Sigmoid colon (tissue), 4 donors: ENCODE data around the gene LHFPL2.

Experiments used
- CTCF ChIP-seq, 4 experiments: fragments of 450-650 bp in 3 of 4; fragments of 200-600 bp in 1 of 4; IDR thresholded peaks; one replicate each; pipeline ENCODE4 v1.5.1; 2016 to 2019; ENCODE audit warnings: antibody characterized with exemption in 4 of 4, mild to moderate bottlenecking in 3 of 4, moderate library complexity in 2 of 4
- EP300 ChIP-seq, 4 donors: sonication (generic); formaldehyde crosslinking; IDR thresholded peaks; one replicate each; pipeline ENCODE4 v1.6.1; 2017; ENCODE audit warnings: antibody characterized with exemption in 4 of 4
- POLR2A ChIP-seq, 2 donors: fragments of 450-650 bp; IDR thresholded peaks; one replicate each; pipeline ENCODE4 v1.6.1; 2016; ENCODE audit warnings: antibody characterized with exemption in 2 of 2, mild to moderate bottlenecking in 2 of 2, moderate library complexity in 2 of 2
- POLR2AphosphoS5 ChIP-seq, 4 donors: sonication (generic); formaldehyde crosslinking; IDR thresholded peaks; one replicate each; pipeline ENCODE4 v1.6.1; 2017; ENCODE audit warnings: antibody characterized with exemption in 4 of 4

- no peak for TF ChIP-seq CTCF (IDR thresholded peaks at IDR 0.05)
- TF ChIP-seq POLR2A (IDR thresholded peaks at IDR 0.05), result no peak
- no peak for TF ChIP-seq EP300 (IDR thresholded peaks at IDR 0.05)
- TF ChIP-seq POLR2AphosphoS5 (IDR thresholded peaks at IDR 0.05), result no peak
Measured at GRCh38 chr5:78636682-78637081, 11.9 kb downstream of the LHFPL2 start.
